Sigmoid colon (tissue), 7 donors: ENCODE measurements around the gene HADHB. TPM values are rescaled to one million over a fixed set of nuclear protein-coding genes. Genes with fewer than 3 reads are reported as not detected.
"Not testable (repeated sequence)": the region's sequence is repeated elsewhere in the genome, so short reads cannot be mapped to it uniquely, and the experiment has no call there.

Experiments used
- DNase-seq: peaks from one replicate; pipeline ENCODE4 v3.0.0-alpha.2; 2019
- H3K27ac ChIP-seq, 4 donors: fragments of 200-600 bp; sonication (generic); one replicate each; pipeline ENCODE4 v1.5.1; 2016 to 2019; ENCODE audit warnings: mild to moderate bottlenecking in 1 of 4
- H3K27me3 ChIP-seq, 3 donors: fragments of 200-600 bp; sonication (generic); one replicate each; pipeline ENCODE4 v1.5.1; 2019; ENCODE audit warnings: mild to moderate bottlenecking in 1 of 3
- H3K36me3 ChIP-seq, 4 donors: fragments of 200-600 bp; sonication (generic); one replicate each; pipeline ENCODE4 v1.5.1; 2016 to 2019
- H3K4me1 ChIP-seq, 4 donors: fragments of 200-600 bp; sonication (generic); one replicate each; pipeline ENCODE4 v1.5.1; 2017 to 2019
- H3K4me3 ChIP-seq, 4 donors: fragments of 200-600 bp; sonication (generic); one replicate each; pipeline ENCODE4 v1.5.1; 2017 to 2019; ENCODE audit warnings: mild to moderate bottlenecking in 2 of 4, moderate library complexity in 1 of 4
- H3K9me3 ChIP-seq, 4 donors: fragments of 200-600 bp in 3 of 4; sonication (generic) in 3 of 4; one replicate each; pipeline versions ENCODE4 v1.5.1 to v1.6.1; 2013 to 2019
- EP300 ChIP-seq, 4 donors: sonication (generic); formaldehyde crosslinking; IDR thresholded peaks; one replicate each; pipeline ENCODE4 v1.6.1; 2017; ENCODE audit warnings: antibody characterized with exemption in 4 of 4
- POLR2A ChIP-seq, 2 donors: fragments of 450-650 bp; IDR thresholded peaks; one replicate each; pipeline ENCODE4 v1.6.1; 2016; ENCODE audit warnings: antibody characterized with exemption in 2 of 2, mild to moderate bottlenecking in 2 of 2, moderate library complexity in 2 of 2
- POLR2AphosphoS5 ChIP-seq, 4 donors: sonication (generic); formaldehyde crosslinking; IDR thresholded peaks; one replicate each; pipeline ENCODE4 v1.6.1; 2017; ENCODE audit warnings: antibody characterized with exemption in 4 of 4
- WGBS, 2 donors: extraction: QIAGEN DNeasy Blood & Tissue Kit; methylation state at CpG; one replicate each; pipeline ENCODE4 v1.1.7; 2013; 5-methylcytosine and 5-hydroxymethylcytosine counted together
- intact Hi-C: fragments of 100-400 bp; cut with DNase I; formaldehyde crosslinking; loops from one replicate; pipeline ENCODE4 v1.15.1; 2023
- polyA plus RNA-seq, 3 donors: library from polyadenylated mRNA; stranded (reverse); fragments of 200-250 nt; gene quantifications; one replicate each; pipeline ENCODE4 v1.2.3, GENCODE V29; 2013
- total RNA-seq, 4 donors: library from RNA; depleted of rRNA; stranded (reverse); fragments of >200 nt; gene quantifications; one replicate each; pipeline ENCODE4 v1.1.0, GENCODE V29; 2016
- TF ChIP-seq, protein P1 (sequence below), 4 experiments: fragments of 450-650 bp in 3 of 4; fragments of 200-600 bp in 1 of 4; IDR thresholded peaks; one replicate each; pipeline ENCODE4 v1.5.1; 2016 to 2019; ENCODE audit warnings: antibody characterized with exemption in 4 of 4, mild to moderate bottlenecking in 3 of 4, moderate library complexity in 2 of 4
- donor health status: healthy with polysubstance abuse.
- donor health status: Bipolar disorder and iron deficiency.
- donor health status: healthy.

HADHB gene
- total and polyA plus RNA-seq, 7 donors: 82.8 to 212 (median 120) TPM

DNA sequence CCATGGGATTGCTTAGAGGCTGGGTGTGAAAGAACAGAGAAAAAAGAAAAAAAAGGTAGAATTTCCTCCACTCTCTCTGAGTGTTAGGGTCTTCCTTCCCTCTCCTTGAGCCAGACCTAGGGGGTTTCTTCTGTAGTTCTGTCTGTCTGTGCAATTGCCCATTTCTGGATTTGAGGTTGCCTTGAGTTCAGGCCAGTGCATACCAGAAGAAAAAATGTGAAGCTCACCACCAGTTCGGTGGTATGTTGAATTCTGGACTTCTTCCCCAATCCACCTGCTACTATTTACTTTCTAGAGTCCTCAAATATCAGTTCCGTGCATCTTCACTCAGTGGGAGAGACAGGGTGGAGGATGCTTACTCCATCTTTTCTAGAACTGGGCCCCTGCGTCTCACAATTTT is 85.9 kb downstream of the HADHB start:
- Histone ChIP-seq H3K4me3 (no peak overlapping the region), H3K27ac (peak overlapping the region in 1 of 4 donors; percentile 10)
- 84 to 85% methylated on average over 3 of the region's 3 CpGs for WGBS, 2 donors

DNA sequence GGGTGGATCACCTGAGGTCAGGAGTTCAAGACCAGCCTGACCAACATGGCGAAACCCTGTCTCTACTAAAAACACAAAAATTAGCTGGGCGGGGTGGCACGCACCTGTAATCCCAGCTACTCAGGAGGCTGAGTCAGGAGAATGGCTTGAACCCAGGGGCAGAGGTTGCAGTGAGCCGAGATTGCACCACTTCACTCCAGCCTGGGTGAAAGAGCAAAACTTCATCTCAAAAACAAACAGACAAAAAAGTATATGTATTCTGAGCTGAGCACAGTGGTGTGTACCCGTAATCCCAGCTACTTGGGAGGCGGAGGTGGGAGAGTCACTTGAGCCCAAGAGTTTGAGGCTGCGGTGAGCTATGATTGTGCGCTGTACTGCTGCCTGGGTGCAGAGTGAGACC is 86.6 kb downstream of the HADHB start:
- intact Hi-C loops: loop anchor here (2.0 kb wide), 3 partner anchors 33 to 381 kb away; partner anchors contain the start of genes HADHA and HADHB
- H3K4me3 ChIP-seq: not testable (repeated sequence)

More for the DNA sequence above, 85.9 kb downstream of the HADHB start:
- DNase-seq: no peak
- Histone ChIP-seq H3K27me3 (no peaks in the 10 kb centered on the region), H3K36me3 (no peaks in the 10 kb centered on the region), H3K9me3 (no peaks in the 10 kb centered on the region), H3K4me1 (peaks cover 0 to 3% (median 0%) of the 10 kb centered on the region in 4 donors)
- intact Hi-C loops: loop anchor here (2.0 kb wide), 3 partner anchors 32 to 380 kb away; partner anchors contain the start of genes HADHA and HADHB
- TF ChIP-seq POLR2A (IDR thresholded peaks at IDR 0.05) (no peak), EP300 (IDR thresholded peaks at IDR 0.05) (no peak), POLR2AphosphoS5 (IDR thresholded peaks at IDR 0.05) (no peak)
- TF ChIP-seq, protein P1, sequence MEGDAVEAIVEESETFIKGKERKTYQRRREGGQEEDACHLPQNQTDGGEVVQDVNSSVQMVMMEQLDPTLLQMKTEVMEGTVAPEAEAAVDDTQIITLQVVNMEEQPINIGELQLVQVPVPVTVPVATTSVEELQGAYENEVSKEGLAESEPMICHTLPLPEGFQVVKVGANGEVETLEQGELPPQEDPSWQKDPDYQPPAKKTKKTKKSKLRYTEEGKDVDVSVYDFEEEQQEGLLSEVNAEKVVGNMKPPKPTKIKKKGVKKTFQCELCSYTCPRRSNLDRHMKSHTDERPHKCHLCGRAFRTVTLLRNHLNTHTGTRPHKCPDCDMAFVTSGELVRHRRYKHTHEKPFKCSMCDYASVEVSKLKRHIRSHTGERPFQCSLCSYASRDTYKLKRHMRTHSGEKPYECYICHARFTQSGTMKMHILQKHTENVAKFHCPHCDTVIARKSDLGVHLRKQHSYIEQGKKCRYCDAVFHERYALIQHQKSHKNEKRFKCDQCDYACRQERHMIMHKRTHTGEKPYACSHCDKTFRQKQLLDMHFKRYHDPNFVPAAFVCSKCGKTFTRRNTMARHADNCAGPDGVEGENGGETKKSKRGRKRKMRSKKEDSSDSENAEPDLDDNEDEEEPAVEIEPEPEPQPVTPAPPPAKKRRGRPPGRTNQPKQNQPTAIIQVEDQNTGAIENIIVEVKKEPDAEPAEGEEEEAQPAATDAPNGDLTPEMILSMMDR (IDR thresholded peaks at IDR 0.05): no peak

GRCh38 chr2:26333293-26333692 is 88.6 kb downstream of the HADHB start:
- H3K4me3 ChIP-seq: no peak overlapping the region
- DNase-seq: no peak
- intact Hi-C loops: no loop called here
- H3K27me3 ChIP-seq: no peaks in the 10 kb centered on the region
- H3K36me3 ChIP-seq: no peaks in the 10 kb centered on the region
- no peak overlapping the region for H3K27ac ChIP-seq
- H3K9me3 ChIP-seq: no peaks in the 10 kb centered on the region
- 16 to 58% methylated on average over 2 of the region's 2 CpGs for WGBS, 2 donors
- TF ChIP-seq POLR2A (IDR thresholded peaks at IDR 0.05) (no peak), EP300 (IDR thresholded peaks at IDR 0.05) (no peak)
- TF ChIP-seq, protein P1 (IDR thresholded peaks at IDR 0.05): no peak
- H3K4me1 ChIP-seq: peaks cover 0 to 3% (median 0%) of the 10 kb centered on the region in 4 donors

More for the DNA sequence above, 86.6 kb downstream of the HADHB start:
- H3K4me1 ChIP-seq, H3K9me3 ChIP-seq, H3K27me3 ChIP-seq, H3K36me3 ChIP-seq, DNase-seq, H3K27ac ChIP-seq: not testable (repeated sequence)
- WGBS, 2 donors: 95 to 96% methylated on average over 8 of the region's 8 CpGs

- intact Hi-C loops: no loop called here
- 66 to 82% methylated on average over 3 of the region's 3 CpGs for WGBS, 2 donors
- TF ChIP-seq POLR2A (IDR thresholded peaks at IDR 0.05) (no peak), EP300 (IDR thresholded peaks at IDR 0.05) (no peak), POLR2AphosphoS5 (IDR thresholded peaks at IDR 0.05) (no peak)
- TF ChIP-seq, protein P1 (IDR thresholded peaks at IDR 0.05): no peak
- Histone ChIP-seq H3K9me3 (no peaks in the 10 kb centered on the region), H3K27ac (no peak overlapping the region), H3K4me3 (no peak overlapping the region), H3K36me3 (no peaks in the 10 kb centered on the region), H3K27me3 (no peaks in the 10 kb centered on the region), H3K4me1 (peaks cover 0 to 2% (median 0%) of the 10 kb centered on the region in 4 donors)
- no peak for DNase-seq
Measured at GRCh38 chr2:26335231-26335630, 90.5 kb downstream of the HADHB start.

GRCh38 chr2:26336719-26337118 is 92.0 kb downstream of the HADHB start:
- Histone ChIP-seq H3K9me3 (no peaks in the 10 kb centered on the region), H3K27me3 (no peaks in the 10 kb centered on the region), H3K4me1 (no peaks in the 10 kb centered on the region), H3K36me3 (no peaks in the 10 kb centered on the region), H3K4me3 (no peak overlapping the region), H3K27ac (no peak overlapping the region)
- DNase-seq: no peak
- intact Hi-C loops: no loop called here
- no peak for TF ChIP-seq EP300 (IDR thresholded peaks at IDR 0.05)
- TF ChIP-seq, protein P1 (IDR thresholded peaks at IDR 0.05): no peak
- 89 to 98% methylated on average over 2 of the region's 2 CpGs for WGBS, 2 donors
